ENCODE data around the gene EXOC6B. TPM values are rescaled to one million over a fixed set of nuclear protein-coding genes. Genes with fewer than 3 reads are reported as not detected.

EXOC6B gene
- total RNA-seq, 1 donor from 2014 or later: 16.9 TPM

GRCh38 chr2:72394541-72395070, 431.2 kb downstream of the EXOC6B start:
- intact Hi-C loops (cut with micrococcal nuclease): no loop called here

- intact Hi-C loops (cut with micrococcal nuclease): no loop called here
Observed at GRCh38 chr2:72389447-72389846, 436.4 kb downstream of the EXOC6B start.

DNA sequence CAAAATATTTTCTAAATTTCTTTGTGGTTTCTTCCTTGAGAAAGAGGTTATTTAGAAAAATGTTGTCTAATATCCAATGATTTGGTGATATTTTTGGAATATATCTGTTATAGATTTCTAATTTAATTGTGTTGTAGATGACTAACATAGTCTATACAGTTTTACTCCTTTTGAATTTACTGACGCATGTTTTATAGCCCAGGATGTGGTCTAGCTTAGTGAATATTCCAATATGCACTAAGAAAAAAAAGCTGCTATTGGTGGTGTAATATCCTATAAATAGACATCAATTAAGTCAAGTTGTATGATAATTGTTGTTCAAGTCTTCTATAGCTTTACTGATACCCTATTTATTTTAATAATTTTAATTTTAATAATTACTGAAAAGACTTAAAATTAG, 437.6 kb downstream of the EXOC6B start:
- intact Hi-C loops (cut with micrococcal nuclease): no loop called here

- intact Hi-C loops (cut with micrococcal nuclease): no loop called here
Observed at GRCh38 chr2:72386288-72386687, 439.5 kb downstream of the EXOC6B start.

- intact Hi-C loops (cut with micrococcal nuclease): no loop called here
Observed at GRCh38 chr2:72378753-72379348, 447.0 kb downstream of the EXOC6B start.

DNA sequence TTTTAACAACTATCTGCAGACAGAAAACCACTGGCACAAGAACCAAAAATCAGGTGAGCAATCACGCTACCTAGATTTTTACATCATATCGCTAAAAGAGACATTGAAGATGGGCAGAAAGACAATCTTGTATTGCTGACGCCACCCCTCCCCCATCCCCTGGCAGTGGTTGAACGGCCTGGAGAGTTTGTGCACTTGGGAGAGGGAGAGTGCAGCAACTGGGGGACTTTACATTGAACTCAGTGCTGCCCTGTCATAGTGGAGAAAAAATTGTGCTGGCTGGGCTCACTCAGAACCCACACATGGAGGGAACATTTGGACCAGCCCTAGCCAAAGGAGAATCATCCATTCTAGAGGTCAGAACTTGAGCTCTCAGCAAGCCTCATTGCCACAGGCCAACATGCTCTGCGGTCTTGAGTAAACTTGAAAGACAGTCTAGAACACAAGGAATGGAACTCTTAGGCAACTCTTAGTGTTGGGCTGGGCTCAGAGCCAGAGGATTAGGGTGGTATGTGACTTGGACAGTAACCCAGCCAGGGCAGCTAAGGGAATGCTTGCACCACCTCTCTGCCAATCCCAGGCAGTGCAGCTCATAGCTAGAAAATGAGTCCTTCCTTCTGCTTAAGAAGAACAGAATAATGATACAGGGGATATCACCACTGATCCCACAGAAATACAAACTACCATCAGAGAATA, 458.2 kb downstream of the EXOC6B start:
- intact Hi-C loops (cut with micrococcal nuclease): no loop called here

GRCh38 chr2:72363406-72363805, 462.4 kb downstream of the EXOC6B start:
- intact Hi-C loops (cut with micrococcal nuclease): no loop called here

GRCh38 chr2:72362733-72363132, 463.1 kb downstream of the EXOC6B start:
- intact Hi-C loops (cut with micrococcal nuclease): no loop called here

GRCh38 chr2:72361521-72361920, 464.3 kb downstream of the EXOC6B start:
- intact Hi-C loops (cut with micrococcal nuclease): no loop called here

GRCh38 chr2:72361042-72361441, 464.8 kb downstream of the EXOC6B start:
- intact Hi-C loops (cut with micrococcal nuclease): no loop called here

DNA sequence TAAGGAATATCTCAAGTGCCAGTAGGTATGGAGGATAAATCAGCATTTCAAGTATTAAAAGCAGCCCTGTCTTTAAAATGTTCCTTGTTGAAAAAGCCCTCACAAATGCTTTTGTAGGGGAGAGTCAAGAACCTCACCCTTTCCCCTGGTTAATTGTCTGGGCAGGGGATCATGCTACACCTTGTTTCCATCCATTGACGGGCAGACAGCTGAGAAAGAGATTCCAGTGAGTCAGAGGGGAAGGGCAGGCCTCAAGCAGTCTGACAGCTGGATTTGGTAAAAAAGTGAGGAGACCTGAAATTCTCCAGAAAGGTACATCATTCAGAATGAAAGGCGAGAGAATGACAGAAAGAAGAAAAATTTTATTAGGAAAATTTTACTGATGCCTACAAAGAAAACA, 475.0 kb downstream of the EXOC6B start:
- intact Hi-C loops (cut with micrococcal nuclease): no loop called here

DNA sequence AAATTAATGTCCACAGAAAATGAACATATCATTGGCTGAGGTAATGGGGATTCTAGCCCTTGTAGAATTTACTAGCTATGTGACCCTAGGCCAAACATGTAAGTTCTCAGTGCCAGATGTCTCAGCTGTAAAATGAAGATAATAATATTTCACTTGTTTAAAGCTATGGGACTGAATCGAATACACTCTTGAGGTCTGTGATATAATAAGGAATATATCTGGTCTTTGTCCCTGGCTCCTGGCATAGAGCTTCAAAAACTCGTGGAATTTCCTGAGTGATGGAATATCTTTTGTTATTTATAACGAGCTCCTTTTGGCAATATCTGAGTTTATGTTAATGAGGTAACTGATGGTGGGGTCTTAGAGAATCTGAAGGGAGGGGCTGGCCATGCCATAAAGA, 476.8 kb downstream of the EXOC6B start:
- intact Hi-C loops (cut with micrococcal nuclease): no loop called here

DNA sequence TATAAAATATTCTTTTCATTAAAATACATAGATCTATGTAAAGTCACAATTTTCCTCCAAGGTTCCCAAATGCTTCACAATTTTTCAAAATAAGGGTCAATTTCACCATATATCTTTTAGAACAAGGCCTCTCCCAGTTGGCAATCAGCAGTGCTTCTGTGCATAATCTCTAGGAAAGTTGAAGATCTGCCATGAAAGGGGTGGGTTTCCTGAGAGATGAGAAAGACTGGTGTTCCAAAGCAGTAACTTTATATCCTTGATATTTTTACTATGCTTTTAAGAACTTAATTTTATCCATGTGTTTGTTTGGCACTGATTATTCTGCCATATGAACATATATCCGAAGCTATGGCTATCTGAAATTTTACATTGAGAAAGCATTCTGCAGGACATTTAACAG, 478.8 kb downstream of the EXOC6B start:
- intact Hi-C loops (cut with micrococcal nuclease): no loop called here

- intact Hi-C loops (cut with micrococcal nuclease): no loop called here
Observed at GRCh38 chr2:72341639-72342038, 484.2 kb downstream of the EXOC6B start.

GRCh38 chr2:72340665-72341064, 485.2 kb downstream of the EXOC6B start:
- intact Hi-C loops (cut with micrococcal nuclease): no loop called here

DNA sequence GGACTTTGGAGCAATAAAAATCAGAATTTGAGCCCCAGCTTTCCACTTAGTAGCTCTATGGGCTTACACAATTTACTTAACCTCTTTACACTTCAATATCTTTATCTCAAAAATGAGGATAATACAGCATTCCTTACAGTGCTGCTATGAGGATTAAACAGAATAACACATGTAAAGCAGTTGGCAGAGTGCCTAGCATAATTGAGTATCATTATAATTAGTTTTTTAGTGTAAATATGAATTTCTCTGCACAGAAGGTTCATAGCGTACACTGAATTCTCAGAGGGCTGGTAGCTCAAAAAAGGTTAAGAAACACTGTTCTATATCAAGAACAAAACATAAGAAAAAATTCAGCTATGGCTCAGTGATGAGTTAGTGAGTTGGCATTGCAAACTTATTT, 487.8 kb downstream of the EXOC6B start:
- intact Hi-C loops (cut with micrococcal nuclease): no loop called here

GRCh38 chr2:72332720-72333119, 493.1 kb downstream of the EXOC6B start:
- intact Hi-C loops (cut with micrococcal nuclease): no loop called here

DNA sequence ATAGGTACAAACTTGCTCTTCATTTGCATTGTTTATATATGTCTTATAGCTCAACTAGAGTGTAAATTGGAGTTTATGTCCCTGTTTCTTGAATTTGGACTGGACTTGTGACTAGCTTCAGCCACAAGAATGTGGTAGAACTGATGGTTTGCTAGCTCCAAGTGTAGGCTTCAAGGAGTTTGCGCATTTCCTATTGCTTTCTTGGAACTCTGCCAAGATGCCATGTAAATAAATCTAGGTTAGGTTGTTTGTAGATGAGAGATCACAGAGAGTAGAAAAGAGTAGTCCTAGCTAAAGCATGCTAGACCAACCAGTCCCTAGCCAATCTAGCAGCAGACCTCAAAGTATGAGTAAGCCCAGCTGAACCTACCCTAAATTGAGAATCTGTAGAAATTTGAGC, 495.2 kb downstream of the EXOC6B start:
- intact Hi-C loops (cut with micrococcal nuclease): no loop called here

DNA sequence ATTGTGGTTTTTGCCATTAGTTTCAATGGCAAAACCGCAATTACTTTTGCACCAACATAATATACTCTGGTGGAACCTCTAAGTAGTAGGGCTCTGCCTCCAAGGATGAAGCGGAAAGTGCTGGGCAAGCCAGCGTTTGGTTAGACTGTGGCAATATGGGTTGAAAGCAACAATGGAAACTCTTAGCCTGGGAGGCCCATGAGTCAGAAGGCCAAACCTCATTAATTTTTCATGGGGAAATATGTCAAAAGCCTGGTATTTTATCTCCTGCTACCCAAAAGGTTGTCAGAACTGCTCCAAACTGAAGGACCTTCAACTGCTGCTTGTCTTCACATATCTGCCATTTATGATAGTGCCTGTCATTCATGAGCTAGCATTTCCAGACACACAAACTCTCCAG, 499.1 kb downstream of the EXOC6B start:
- intact Hi-C loops (cut with micrococcal nuclease): no loop called here

GRCh38 chr2:72325592-72326422, 500.0 kb downstream of the EXOC6B start:
- intact Hi-C loops (cut with micrococcal nuclease): no loop called here

- intact Hi-C loops (cut with micrococcal nuclease): no loop called here
Observed at GRCh38 chr2:72316774-72317173, 509.1 kb downstream of the EXOC6B start.

DNA sequence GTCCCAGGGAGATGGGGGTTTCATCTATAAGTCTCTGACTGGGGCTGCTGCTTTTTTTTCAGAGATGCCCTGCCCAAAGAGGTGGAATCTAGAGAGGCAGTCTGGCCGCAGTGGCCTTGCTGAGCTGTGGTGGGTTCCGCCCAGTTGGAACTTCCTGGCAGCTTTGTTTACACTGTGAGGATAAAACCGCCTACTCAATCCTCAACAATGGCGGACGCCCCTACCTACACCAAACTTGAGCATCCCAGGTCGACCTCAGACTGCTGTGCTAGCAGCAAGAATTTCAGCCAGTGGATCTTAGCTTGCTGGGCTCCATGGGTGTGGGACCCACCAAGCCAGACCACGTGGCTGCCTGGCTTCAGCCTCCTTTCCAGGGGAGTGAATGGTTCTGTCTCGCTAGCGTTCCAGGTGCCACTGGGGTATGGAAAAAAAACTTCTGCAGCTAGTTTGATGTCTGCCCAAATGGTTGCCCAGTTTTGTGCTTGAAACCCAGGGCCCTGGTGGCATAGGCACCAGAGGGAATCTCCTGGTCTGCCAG, 525.6 kb downstream of the EXOC6B start:
- intact Hi-C loops (cut with micrococcal nuclease): no loop called here
